Neural progenitor cell (in vitro differentiated cells): Measurements from ENCODE around the gene OS9.

Experiments
- EZH2 ChIP-seq: fragments of 200-600 bp; sonication (generic); IDR thresholded peaks from 2 replicates; pipeline ENCODE4 v1.6.1; 2017; ENCODE audit warnings: antibody characterized with exemption, mild to moderate bottlenecking, moderate library complexity
- EZH2phosphoT487 ChIP-seq: fragments of 200-600 bp; sonication (generic); IDR thresholded peaks from 2 replicates; pipeline ENCODE4 v1.6.1; 2017; ENCODE audit warnings: antibody characterized with exemption
- TF ChIP-seq, protein P1 (sequence below): fragments of 200-600 bp; sonication (generic); IDR thresholded peaks from 2 replicates; pipeline ENCODE4 v1.5.1; 2017; ENCODE audit warnings: antibody characterized with exemption, mild to moderate bottlenecking

GRCh38 chr12:57698414-57698813 lies 4.5 kb downstream of the OS9 start:
- TF ChIP-seq, protein P1, sequence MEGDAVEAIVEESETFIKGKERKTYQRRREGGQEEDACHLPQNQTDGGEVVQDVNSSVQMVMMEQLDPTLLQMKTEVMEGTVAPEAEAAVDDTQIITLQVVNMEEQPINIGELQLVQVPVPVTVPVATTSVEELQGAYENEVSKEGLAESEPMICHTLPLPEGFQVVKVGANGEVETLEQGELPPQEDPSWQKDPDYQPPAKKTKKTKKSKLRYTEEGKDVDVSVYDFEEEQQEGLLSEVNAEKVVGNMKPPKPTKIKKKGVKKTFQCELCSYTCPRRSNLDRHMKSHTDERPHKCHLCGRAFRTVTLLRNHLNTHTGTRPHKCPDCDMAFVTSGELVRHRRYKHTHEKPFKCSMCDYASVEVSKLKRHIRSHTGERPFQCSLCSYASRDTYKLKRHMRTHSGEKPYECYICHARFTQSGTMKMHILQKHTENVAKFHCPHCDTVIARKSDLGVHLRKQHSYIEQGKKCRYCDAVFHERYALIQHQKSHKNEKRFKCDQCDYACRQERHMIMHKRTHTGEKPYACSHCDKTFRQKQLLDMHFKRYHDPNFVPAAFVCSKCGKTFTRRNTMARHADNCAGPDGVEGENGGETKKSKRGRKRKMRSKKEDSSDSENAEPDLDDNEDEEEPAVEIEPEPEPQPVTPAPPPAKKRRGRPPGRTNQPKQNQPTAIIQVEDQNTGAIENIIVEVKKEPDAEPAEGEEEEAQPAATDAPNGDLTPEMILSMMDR, result no peak
- TF ChIP-seq EZH2, result no peak
- no peak for TF ChIP-seq EZH2phosphoT487
